ENCODE measurements around the gene MOV10. TPM values are rescaled to one million over a fixed set of nuclear protein-coding genes. Genes with fewer than 3 reads are reported as not detected.

The MOV10 gene
- total and polyA plus RNA-seq, 2 of the 13 experiments (the other 11 are each of a cell fraction or from before 2014, with no cell fraction given): 56.4 to 58.2 TPM

- no peak for TF ChIP-seq SMAD1 (CRISPR knock-in tag; IDR thresholded peaks at IDR 0.05; ENCODE audit: borderline replicate concordance, low read depth)
- no peak for TF ChIP-seq ZNF703 (CRISPR knock-in tag; IDR thresholded peaks at IDR 0.05; ENCODE audit: borderline replicate concordance)
- TF ChIP-seq ZNF557 (CRISPR knock-in tag; IDR thresholded peaks at IDR 0.05): no peak
- no peak for TF ChIP-seq ZNF724P (CRISPR knock-in tag; IDR thresholded peaks at IDR 0.05; ENCODE audit: borderline replicate concordance)
- TF ChIP-seq STAT6 (CRISPR knock-in tag; IDR thresholded peaks at IDR 0.05; ENCODE audit: borderline replicate concordance): no peak
- 0 out of 2 replicates have a peak, but pooled peaks have one; percentile 30 for TF ChIP-seq SALL2 (CRISPR knock-in tag; IDR thresholded peaks at IDR 0.05)
- TF ChIP-seq ZNF275 (CRISPR knock-in tag; IDR thresholded peaks at IDR 0.05; ENCODE audit: borderline replicate concordance): no peak
- peak; percentile 14; the same call in 1 of the 2 replicates for TF ChIP-seq ZBTB38 (CRISPR knock-in tag; IDR thresholded peaks at IDR 0.05)
- no peak for TF ChIP-seq ZNF576 (CRISPR knock-in tag; IDR thresholded peaks at IDR 0.05)
- 0 out of 2 replicates have a peak, but pooled peaks have one; percentile 3 for TF ChIP-seq BORCS8-MEF2B (CRISPR knock-in tag; IDR thresholded peaks at IDR 0.05)
- TF ChIP-seq MIXL1 (CRISPR knock-in tag; IDR thresholded peaks at IDR 0.05): no peak
- no peak for TF ChIP-seq ZNF672 (CRISPR knock-in tag; IDR thresholded peaks at IDR 0.05)
- TF ChIP-seq ZNF138 (CRISPR knock-in tag; IDR thresholded peaks at IDR 0.05; ENCODE audit: low read depth): 0 out of 2 replicates have a peak, but pooled peaks have one; percentile 18
- TF ChIP-seq SNRNP70 (IDR thresholded peaks at IDR 0.05; ENCODE audit: low read depth, low read length): no peak
- no peak for TF ChIP-seq JDP2 (CRISPR knock-in tag; IDR thresholded peaks at IDR 0.05; ENCODE audit: borderline replicate concordance)
- no peak for TF ChIP-seq GPBP1L1 (CRISPR knock-in tag; IDR thresholded peaks at IDR 0.05)
- TF ChIP-seq SCMH1 (CRISPR knock-in tag; IDR thresholded peaks at IDR 0.05; ENCODE audit: borderline replicate concordance): no peak
- TF ChIP-seq CCDC6 (CRISPR knock-in tag; IDR thresholded peaks at IDR 0.05): no peak
- TF ChIP-seq SPEN (CRISPR knock-in tag; IDR thresholded peaks at IDR 0.05; ENCODE audit: low read depth): 0 out of 2 replicates have a peak, but pooled peaks have one; percentile 42
- no peak for TF ChIP-seq ZNF740 (CRISPR knock-in tag; IDR thresholded peaks at IDR 0.05)
- peak; percentile 69; the same call in 1 of the 2 replicates for TF ChIP-seq ATF7-NPFF (CRISPR knock-in tag; IDR thresholded peaks at IDR 0.05; ENCODE audit: low read depth)
Observed at GRCh38 chr1:112674986-112675727, 698 bp downstream of the MOV10 start (continued).
